ENCODE measurements around the gene BBS9. TPM values are rescaled to one million over a fixed set of nuclear protein-coding genes. Genes with fewer than 3 reads are reported as not detected.

The BBS9 gene
- total RNA-seq, 2 experiments from 2014 or later: 13.7 to 17.2 TPM

DNA sequence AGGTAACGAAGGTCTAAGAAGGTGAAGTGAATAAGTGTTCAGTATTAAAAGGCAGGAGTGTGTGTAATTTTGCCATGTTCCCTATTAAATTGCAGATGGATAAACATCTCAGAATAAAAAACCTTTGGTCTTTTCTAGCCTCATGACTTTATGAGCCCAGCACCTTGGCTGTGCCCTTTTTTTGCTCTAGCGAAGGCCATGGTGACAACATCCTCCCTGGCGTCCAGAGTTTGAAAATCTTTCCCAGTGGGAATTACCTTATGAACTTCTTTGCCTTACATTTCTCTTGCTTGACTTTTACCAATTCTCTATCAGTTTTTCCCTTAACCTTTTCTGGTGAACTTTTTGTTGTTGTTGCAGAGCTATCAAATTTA is 407.7 kb downstream of the BBS9 start:
- no peak for ATAC-seq (ENCODE audit: low read depth)
- Mint-ChIP-seq H3K4me1 (peaks cover 4% of the 10 kb centered on the region), H3K4me3 (no peak overlapping the region), H3K27ac (no peak overlapping the region), H3K27me3 (no peaks in the 10 kb centered on the region), H3K36me3 (peaks cover 8% of the 10 kb centered on the region), H3K9me3 (peaks cover 11% of the 10 kb centered on the region)
- POLR2A ChIA-PET: no interaction called here
- DNase-seq: no peak

DNA sequence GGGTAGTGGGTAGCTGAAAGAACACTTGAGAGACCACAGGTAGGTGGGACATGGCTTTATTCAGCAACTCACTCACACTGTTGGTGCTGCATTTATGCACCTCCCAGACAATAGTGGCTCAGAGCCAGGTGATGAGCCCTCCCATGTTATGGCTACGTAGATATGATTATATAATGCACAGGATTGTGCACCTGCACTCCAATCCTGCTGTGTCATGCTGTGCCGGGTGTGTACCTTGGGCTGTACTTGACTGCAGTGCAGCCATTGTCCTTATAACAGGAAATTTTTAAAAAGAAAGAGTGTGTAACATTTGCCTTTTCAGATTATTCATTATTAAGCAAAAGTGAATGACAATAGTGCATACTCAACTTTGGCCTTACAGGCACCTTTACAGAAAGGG is 409.8 kb downstream of the BBS9 start:
- H3K27me3 Mint-ChIP-seq: no peaks in the 10 kb centered on the region
- ATAC-seq (ENCODE audit: low read depth) (no peak), DNase-seq (no peak)
- H3K9me3 Mint-ChIP-seq: peaks cover 16% of the 10 kb centered on the region
- H3K4me1 Mint-ChIP-seq: peaks cover 4% of the 10 kb centered on the region
- no peak overlapping the region for H3K27ac Mint-ChIP-seq
- H3K4me3 Mint-ChIP-seq: no peak overlapping the region
- H3K36me3 Mint-ChIP-seq: peaks cover 8% of the 10 kb centered on the region
- POLR2A ChIA-PET: interaction anchor here (0.7 kb wide), 1 partner anchor 450 kb away, joined by 3 read pairs; no protein-coding TSS in a partner anchor

DNA sequence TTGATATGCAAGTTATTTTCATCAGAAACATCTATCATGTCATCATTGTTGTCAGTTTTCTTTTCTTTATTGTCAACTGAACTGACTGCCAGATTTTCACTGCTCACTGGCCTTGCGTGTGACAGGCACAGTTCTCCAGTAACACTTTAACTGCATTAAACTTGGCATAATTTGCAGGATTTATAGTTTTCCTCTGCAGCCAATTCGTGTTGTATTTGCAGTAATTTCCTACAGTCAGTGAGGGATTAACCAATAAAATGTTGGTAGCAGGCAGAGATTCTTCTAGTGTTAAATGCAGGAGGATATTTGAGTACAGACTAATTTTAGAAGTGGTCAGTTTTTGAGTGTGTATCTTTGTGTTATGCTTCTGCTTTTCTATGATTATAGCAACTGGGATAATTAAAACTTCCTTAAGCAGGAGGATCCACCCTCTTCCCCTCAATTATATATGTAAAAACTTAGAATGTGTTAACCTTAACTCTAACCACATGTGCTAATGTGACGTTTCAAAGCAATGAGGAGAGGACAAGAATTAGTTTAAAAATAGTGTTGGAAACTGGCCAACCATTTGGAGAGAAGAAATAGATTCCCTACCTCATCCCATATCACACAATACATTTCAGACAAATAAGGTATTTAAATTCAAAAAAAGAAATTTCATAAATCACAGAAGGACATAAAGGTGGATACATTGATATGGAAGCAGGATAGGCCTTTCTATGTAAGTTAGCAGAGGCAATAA is 410.5 kb downstream of the BBS9 start:
- POLR2A ChIA-PET: no interaction called here
- peaks cover 8% of the 10 kb centered on the region for H3K36me3 Mint-ChIP-seq
- H3K9me3 Mint-ChIP-seq: peaks cover 16% of the 10 kb centered on the region
- ATAC-seq (ENCODE audit: low read depth): no peak
- no peak overlapping the region for H3K27ac Mint-ChIP-seq
- H3K4me3 Mint-ChIP-seq: no peak overlapping the region
- no peaks in the 10 kb centered on the region for H3K27me3 Mint-ChIP-seq
- no peak for DNase-seq
- peaks cover 1% of the 10 kb centered on the region for H3K4me1 Mint-ChIP-seq

DNA sequence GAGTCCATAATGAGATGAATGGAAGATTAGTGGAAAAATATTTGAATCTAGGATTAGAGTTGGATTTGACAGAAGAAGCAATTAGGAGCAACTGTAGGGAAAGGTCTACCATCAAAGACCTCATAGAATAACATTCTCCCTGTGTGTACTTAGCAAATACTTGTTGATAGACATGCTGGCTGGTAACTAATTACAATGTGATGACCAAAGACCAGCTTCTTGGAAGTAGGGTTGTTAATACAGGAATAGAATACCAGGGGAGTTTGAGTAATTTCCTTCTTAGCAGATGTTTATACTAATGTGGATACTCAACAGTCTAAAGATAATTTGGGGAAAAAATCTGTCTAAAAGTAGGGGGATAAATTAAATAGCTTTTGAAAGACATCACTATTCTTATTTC is 418.5 kb downstream of the BBS9 start:
- POLR2A ChIA-PET: no interaction called here
- no peaks in the 10 kb centered on the region for H3K27me3 Mint-ChIP-seq
- no peak for DNase-seq
- H3K27ac Mint-ChIP-seq: no peak overlapping the region
- ATAC-seq (ENCODE audit: low read depth): no peak
- peaks cover 2% of the 10 kb centered on the region for H3K9me3 Mint-ChIP-seq
- H3K4me1 Mint-ChIP-seq: no peaks in the 10 kb centered on the region
- H3K4me3 Mint-ChIP-seq: no peak overlapping the region
- no peaks in the 10 kb centered on the region for H3K36me3 Mint-ChIP-seq

DNA sequence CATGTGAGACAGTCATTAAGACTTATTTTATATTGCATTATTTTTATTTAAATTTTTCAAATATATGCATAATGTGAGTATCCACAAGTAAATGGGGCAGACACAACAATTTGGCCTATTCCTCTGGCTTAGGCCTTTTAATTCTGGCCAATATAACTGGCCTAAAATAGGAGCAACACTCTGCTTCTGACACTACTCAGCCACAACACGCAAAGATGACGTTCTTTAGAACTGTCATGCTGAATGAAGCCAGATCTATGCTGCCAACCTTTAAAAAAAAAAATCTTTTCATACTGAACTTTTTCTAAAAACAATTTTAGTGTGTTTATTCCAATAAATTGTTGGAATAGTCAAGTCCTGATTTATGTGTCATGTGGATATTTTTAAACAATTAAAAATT is 421.0 kb downstream of the BBS9 start:
- Mint-ChIP-seq H3K36me3 (no peaks in the 10 kb centered on the region), H3K27me3 (no peaks in the 10 kb centered on the region), H3K27ac (no peak overlapping the region), H3K9me3 (no peaks in the 10 kb centered on the region), H3K4me1 (no peaks in the 10 kb centered on the region), H3K4me3 (no peak overlapping the region)
- DNase-seq: no peak
- ATAC-seq (ENCODE audit: low read depth): no peak
- POLR2A ChIA-PET: no interaction called here

DNA sequence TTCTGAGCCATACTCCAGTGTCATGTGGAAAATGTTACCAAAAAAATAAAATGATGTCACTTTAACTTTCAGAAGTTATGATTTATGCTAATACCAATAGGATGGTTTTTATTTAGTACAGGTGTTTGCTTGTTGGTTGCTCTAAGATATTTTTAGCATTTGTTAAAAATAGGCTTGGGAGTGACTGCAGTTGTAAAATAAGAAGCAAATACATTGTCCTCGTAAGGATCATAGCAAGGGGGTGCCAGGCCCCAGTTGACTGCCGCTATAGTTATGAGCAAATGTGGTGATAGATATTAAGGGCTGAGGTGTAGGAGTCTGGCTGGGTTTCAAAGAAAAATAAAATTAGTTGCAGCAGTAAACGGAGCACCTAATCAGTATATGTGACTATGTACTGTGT is 421.6 kb downstream of the BBS9 start:
- POLR2A ChIA-PET: no interaction called here

DNA sequence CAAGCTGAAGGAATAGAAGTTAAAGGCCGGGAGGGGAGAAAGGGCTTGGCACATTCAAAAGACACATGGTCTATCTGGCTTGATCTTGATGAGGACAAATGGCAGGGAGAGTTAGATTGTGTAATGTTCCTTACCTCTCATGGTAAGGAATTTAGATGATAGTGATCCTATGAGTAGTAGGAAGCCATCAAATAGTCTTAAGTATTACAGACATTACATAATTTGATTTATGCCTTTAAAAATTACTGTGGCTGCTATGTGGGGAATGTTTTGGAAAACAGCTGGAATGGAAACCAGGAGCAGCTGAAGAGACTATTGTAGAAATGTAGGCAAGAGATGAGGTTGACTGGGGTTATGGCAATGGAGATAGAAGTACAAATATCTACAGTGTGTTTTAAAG is 424.7 kb downstream of the BBS9 start:
- POLR2A ChIA-PET: no interaction called here
- Mint-ChIP-seq H3K27me3 (no peaks in the 10 kb centered on the region), H3K4me3 (no peak overlapping the region), H3K36me3 (no peaks in the 10 kb centered on the region), H3K27ac (no peak overlapping the region), H3K9me3 (no peaks in the 10 kb centered on the region), H3K4me1 (no peaks in the 10 kb centered on the region)
- ATAC-seq (ENCODE audit: low read depth): no peak
- DNase-seq: no peak

More for the DNA sequence above, 421.6 kb downstream of the BBS9 start:
- no peaks in the 10 kb centered on the region for H3K36me3 Mint-ChIP-seq
- H3K4me1 Mint-ChIP-seq: no peaks in the 10 kb centered on the region
- no peak for ATAC-seq (ENCODE audit: low read depth)
- H3K4me3 Mint-ChIP-seq: no peak overlapping the region
- DNase-seq: no peak
- H3K9me3 Mint-ChIP-seq: no peaks in the 10 kb centered on the region
- H3K27me3 Mint-ChIP-seq: no peaks in the 10 kb centered on the region
- no peak overlapping the region for H3K27ac Mint-ChIP-seq

DNA sequence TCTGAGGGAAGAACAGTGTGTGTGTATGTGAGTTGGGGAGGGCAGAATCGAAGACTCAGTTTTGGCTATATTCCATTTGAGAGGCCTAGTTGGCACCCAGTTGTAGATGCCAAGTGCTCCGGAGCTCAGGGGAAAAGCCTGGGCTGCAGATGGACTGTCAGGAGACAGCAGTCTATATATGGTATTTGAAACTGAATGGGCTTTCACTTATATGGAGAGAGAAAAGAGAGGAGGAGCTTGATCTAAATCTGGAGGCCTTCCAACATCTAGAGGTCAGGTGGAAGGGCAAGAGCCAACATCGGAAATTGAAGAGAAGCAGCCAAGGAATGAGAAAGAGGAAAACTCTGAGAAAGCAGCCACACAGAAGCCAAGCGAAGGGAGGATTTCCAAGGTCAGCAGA is 425.2 kb downstream of the BBS9 start:
- H3K4me3 Mint-ChIP-seq: no peak overlapping the region
- no peaks in the 10 kb centered on the region for H3K9me3 Mint-ChIP-seq
- H3K36me3 Mint-ChIP-seq: no peaks in the 10 kb centered on the region
- POLR2A ChIA-PET: no interaction called here
- H3K27ac Mint-ChIP-seq: no peak overlapping the region
- H3K4me1 Mint-ChIP-seq: no peaks in the 10 kb centered on the region
- DNase-seq: no peak
- H3K27me3 Mint-ChIP-seq: no peaks in the 10 kb centered on the region
- no peak for ATAC-seq (ENCODE audit: low read depth)

DNA sequence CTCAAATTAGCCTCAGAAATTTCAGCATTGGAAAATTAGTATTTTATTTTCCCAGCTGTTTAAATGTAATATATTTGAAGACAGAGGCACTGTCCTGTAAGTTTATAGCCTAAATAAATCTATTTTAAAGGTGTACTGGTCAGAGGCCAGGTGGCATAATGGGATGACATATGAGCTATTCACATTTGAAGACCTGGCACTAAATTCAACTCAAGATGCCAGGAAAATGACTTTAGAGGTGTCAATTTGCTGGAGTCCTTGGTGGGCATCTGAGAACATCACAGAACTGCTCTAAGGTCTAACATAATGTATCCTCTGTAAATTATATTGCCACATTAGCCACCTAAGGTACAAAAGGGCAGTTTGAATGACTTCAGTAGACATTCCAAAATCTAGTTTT is 427.1 kb downstream of the BBS9 start:
- Mint-ChIP-seq H3K27me3 (no peaks in the 10 kb centered on the region), H3K4me1 (no peaks in the 10 kb centered on the region), H3K27ac (no peak overlapping the region), H3K36me3 (no peaks in the 10 kb centered on the region), H3K9me3 (no peaks in the 10 kb centered on the region), H3K4me3 (no peak overlapping the region)
- no peak for DNase-seq
- POLR2A ChIA-PET: no interaction called here
- ATAC-seq (ENCODE audit: low read depth): no peak

DNA sequence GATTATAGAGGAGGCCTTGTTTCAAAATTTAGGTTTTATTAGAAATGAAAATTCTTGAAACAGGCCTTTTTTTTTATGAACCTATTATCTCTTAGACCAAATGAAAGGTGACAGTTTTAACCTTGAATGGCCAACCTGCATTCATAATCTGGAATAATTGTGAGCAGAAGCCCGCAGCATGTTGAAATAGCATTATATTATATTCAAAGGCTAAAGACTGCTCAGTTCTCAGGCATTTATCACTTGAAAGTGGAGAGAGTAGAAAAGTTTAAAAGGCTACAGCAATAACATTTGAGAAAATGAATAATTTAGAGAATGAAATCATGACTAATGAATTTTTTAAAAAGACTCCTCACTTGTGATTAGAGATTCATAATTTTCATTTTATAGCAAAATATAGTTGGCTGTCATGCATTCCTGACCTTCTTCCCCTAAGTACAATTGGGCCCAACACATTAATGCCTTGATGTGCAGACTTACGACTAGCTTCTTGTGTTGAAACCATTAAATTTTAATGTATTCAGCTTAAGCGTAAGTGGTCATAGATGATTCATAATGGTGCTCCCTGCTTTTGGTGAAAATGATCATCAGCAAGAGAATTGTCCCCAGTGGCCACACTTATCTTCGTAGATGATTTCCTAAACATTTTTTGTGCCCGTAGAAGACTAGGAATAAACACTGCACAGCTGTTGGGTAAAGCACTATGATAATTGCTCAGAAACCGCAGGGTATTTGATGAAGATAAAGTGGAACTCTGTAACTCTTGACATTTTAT is 429.4 kb downstream of the BBS9 start:
- H3K27ac Mint-ChIP-seq: no peak overlapping the region
- DNase-seq: no peak
- H3K4me1 Mint-ChIP-seq: no peaks in the 10 kb centered on the region
- no peak for ATAC-seq (ENCODE audit: low read depth)
- no peaks in the 10 kb centered on the region for H3K9me3 Mint-ChIP-seq
- POLR2A ChIA-PET: no interaction called here
- H3K27me3 Mint-ChIP-seq: no peaks in the 10 kb centered on the region
- H3K4me3 Mint-ChIP-seq: no peak overlapping the region
- H3K36me3 Mint-ChIP-seq: no peaks in the 10 kb centered on the region

DNA sequence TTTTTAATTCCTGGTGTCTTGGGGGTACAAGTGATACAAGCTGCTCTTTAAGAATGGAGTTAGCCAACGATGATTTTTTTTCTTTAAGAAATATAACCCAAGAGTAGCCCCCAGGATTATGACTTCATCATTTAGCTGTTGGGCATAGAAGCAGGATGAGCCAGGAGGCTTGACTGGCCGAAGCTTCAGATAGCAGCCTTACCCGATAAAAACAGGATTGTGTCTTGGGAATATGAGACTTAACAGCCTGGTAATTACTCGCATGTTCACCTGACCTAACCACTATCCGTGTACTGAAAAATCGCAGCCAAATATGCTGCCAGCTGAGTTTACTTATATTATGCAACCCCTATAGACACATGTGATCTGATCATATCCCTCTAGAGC is 430.0 kb downstream of the BBS9 start:
- Mint-ChIP-seq H3K4me3 (no peak overlapping the region), H3K27ac (no peak overlapping the region), H3K4me1 (no peaks in the 10 kb centered on the region), H3K36me3 (no peaks in the 10 kb centered on the region), H3K9me3 (no peaks in the 10 kb centered on the region), H3K27me3 (no peaks in the 10 kb centered on the region)
- ATAC-seq (ENCODE audit: low read depth): no peak
- no peak for DNase-seq
- POLR2A ChIA-PET: no interaction called here

DNA sequence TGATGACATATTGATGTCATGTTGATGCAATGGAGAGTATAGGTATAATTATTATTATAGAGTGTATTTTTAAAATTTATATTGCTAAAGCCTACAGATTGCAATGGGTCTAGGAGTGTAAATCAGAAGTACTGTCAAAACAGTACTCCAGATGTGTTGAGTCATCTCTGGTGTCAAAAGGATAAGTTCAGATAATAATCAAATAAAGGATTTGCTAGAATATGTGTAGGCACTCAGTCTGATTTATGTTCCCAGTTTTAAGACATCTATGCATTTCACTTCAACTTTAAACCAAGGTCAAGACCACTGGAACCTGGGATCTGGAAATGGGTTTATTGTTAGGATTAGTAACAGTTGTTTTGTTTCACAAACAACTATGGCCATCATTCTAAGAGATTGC is 433.6 kb downstream of the BBS9 start:
- Mint-ChIP-seq H3K36me3 (no peaks in the 10 kb centered on the region), H3K4me3 (no peak overlapping the region), H3K9me3 (no peaks in the 10 kb centered on the region), H3K27ac (no peak overlapping the region), H3K4me1 (peaks cover 3% of the 10 kb centered on the region), H3K27me3 (no peaks in the 10 kb centered on the region)
- DNase-seq: no peak
- POLR2A ChIA-PET: no interaction called here
- ATAC-seq (ENCODE audit: low read depth): no peak

DNA sequence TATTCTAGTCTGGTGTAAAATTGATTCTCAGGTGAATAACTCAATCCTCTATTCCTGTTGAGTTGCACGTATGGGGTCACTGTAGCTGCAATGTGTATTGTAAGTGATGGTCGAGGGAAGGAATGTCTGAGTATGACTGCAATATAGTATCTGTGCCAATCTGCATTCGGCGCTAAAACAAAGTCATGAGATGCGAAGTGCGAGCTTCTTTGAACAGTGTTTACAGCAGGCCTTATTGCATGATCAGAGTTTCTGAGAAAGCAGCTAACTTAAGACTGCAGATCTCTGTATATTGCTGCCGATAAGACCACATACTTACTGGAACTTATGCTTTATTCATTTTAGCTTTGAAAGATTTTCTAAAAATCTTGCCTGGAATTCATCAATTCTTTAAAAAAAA is 434.3 kb downstream of the BBS9 start:
- ATAC-seq (ENCODE audit: low read depth) (no peak), DNase-seq (no peak)
- Mint-ChIP-seq H3K9me3 (no peaks in the 10 kb centered on the region), H3K4me1 (peaks cover 7% of the 10 kb centered on the region), H3K36me3 (no peaks in the 10 kb centered on the region), H3K27ac (no peak overlapping the region), H3K4me3 (no peak overlapping the region), H3K27me3 (no peaks in the 10 kb centered on the region)
- POLR2A ChIA-PET: no interaction called here

DNA sequence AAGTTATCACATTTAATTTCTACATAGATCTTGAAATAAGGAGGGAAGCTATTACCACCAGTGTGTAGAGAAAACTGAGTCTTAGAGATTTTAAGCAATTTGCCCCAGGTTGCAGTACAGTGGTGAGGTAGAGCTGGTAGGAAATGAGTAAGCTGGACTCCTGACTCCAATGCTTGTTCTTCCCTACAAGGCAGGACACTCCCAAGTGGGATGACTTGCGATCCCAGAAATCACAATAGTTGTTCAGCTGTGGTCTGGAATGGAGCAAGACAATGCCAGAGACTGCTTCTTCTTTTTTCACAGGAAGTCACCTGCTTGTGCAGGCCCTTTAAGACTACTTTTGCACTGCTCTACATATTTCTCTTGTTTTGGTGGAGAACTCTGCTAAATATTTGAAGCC is 448.8 kb downstream of the BBS9 start:
- Mint-ChIP-seq H3K4me1 (no peaks in the 10 kb centered on the region), H3K27me3 (no peaks in the 10 kb centered on the region), H3K27ac (no peak overlapping the region), H3K36me3 (no peaks in the 10 kb centered on the region), H3K4me3 (no peak overlapping the region), H3K9me3 (peaks cover 2% of the 10 kb centered on the region)
- POLR2A ChIA-PET: no interaction called here
- DNase-seq (no peak), ATAC-seq (ENCODE audit: low read depth) (no peak)
